OCI-LY7 (cell line): ENCODE measurements around the gene MIR17HG. TPM values are rescaled to one million over a fixed set of nuclear protein-coding genes. Genes with fewer than 3 reads are reported as not detected.
A peak's percentile ranks its signal among the peaks of the same experiment; 100 is the strongest.

Experiments used
- BruUV-seq: library from RNA; stranded (reverse); fragments of 400-500 nt; replicated peaks from 2 replicates; lab custom pipeline; 2021; lab: Mats Ljungman, UMichigan
- CTCF ChIA-PET: fragments of 300-600 bp; sonication (Branson Sonifier 250); formaldehyde crosslinking; loops from one replicate; lab custom pipeline; 2022; ENCODE audit warnings: antibody characterized with exemption; ENCODE audit not compliant: unreplicated experiment; lab: Charles Lee
- POLR2A ChIA-PET: fragments of 300-600 bp; sonication (Branson Sonifier 250); formaldehyde crosslinking; loops from one replicate; lab custom pipeline; 2022; ENCODE audit warnings: antibody characterized with exemption; lab: Charles Lee
- DNase-seq: peaks from one replicate; pipeline ENCODE4 v3.0.0-alpha.2; 2015; ENCODE audit warnings: low spot score
- H2AFZ ChIP-seq: fragments of 200-600 bp; sonication (generic), shearing (Covaris generic); 2 replicates; pipeline ENCODE4 v1.6.1; 2014; ENCODE audit warnings: mild to moderate bottlenecking, antibody characterized with exemption, low read length, moderate library complexity
- H3K27ac ChIP-seq: fragments of 200-600 bp; sonication (generic); 2 replicates; pipeline ENCODE4 v1.5.1; 2014; ENCODE audit warnings: mixed run types, low read depth, mild to moderate bottlenecking, moderate library complexity, low read length, inconsistent platforms; ENCODE audit not compliant: poor library complexity, severe bottlenecking
- H3K36me3 ChIP-seq: fragments of 200-600 bp; sonication (generic); 2 replicates; pipeline ENCODE4 v1.6.1; 2014; ENCODE audit warnings: mild to moderate bottlenecking, antibody characterized with exemption, low read length, moderate library complexity, mixed read lengths; ENCODE audit not compliant: insufficient read depth
- H3K4me1 ChIP-seq: fragments of 200-600 bp; sonication (generic); 2 replicates; pipeline ENCODE4 v1.5.1; 2014; ENCODE audit warnings: mild to moderate bottlenecking, low read length; ENCODE audit not compliant: insufficient read depth, poor library complexity, severe bottlenecking
- H3K4me2 ChIP-seq: fragments of 200-600 bp; sonication (generic); 2 replicates; pipeline ENCODE4 v1.6.1; 2014; ENCODE audit warnings: mild to moderate bottlenecking, low read length
- H3K4me3 ChIP-seq: fragments of 200-600 bp; sonication (generic); 2 replicates; pipeline ENCODE4 v1.5.1; 2014; ENCODE audit warnings: mild to moderate bottlenecking, low read depth, low read length; ENCODE audit not compliant: poor library complexity, severe bottlenecking
- H3K79me2 ChIP-seq: fragments of 200-600 bp; sonication (generic); 2 replicates; pipeline ENCODE4 v1.6.1; 2016; ENCODE audit warnings: low read depth, mild to moderate bottlenecking, low read length, moderate library complexity, mixed read lengths; ENCODE audit not compliant: insufficient read depth
- H3K9me2 ChIP-seq: fragments of 200-600 bp; sonication (generic); 2 replicates; pipeline ENCODE4 v1.6.1; 2016; ENCODE audit warnings: mild to moderate bottlenecking, low read length, mixed read lengths; ENCODE audit not compliant: insufficient read depth
- H3K9me3 ChIP-seq: fragments of 200-600 bp; sonication (generic); 2 replicates; pipeline ENCODE4 v1.6.1; 2014; ENCODE audit warnings: mild to moderate bottlenecking, mixed run types, low read length, mixed read lengths
- H4K20me1 ChIP-seq: fragments of 200-600 bp; sonication (generic); 2 replicates; pipeline ENCODE4 v1.6.1; 2014; ENCODE audit warnings: mild to moderate bottlenecking, antibody characterized with exemption, low read length, moderate library complexity, mixed read lengths; ENCODE audit not compliant: insufficient read depth
- CTCF ChIP-seq: fragments of 200-600 bp; sonication (generic); conservative IDR thresholded peaks from 2 replicates; pipeline ENCODE4 v1.5.1; 2014; ENCODE audit warnings: mild to moderate bottlenecking, antibody characterized with exemption, low read length, moderate library complexity, mixed read lengths
- EZH2phosphoT487 ChIP-seq: fragments of 200-600 bp; sonication (generic); IDR thresholded peaks from 2 replicates; pipeline ENCODE4 v1.6.1; 2018; ENCODE audit warnings: low read depth, borderline replicate concordance, mild to moderate bottlenecking, mixed run types, antibody characterized with exemption, low read length, moderate library complexity, mixed read lengths
- intact Hi-C: fragments of 100-400 bp; cut with micrococcal nuclease; formaldehyde crosslinking; loops from one replicate; pipeline ENCODE4 v1.10.0; 2022; ENCODE audit not compliant: unreplicated experiment
- total RNA-seq, 2 experiments: library from RNA; depleted of rRNA in 1 of 2; stranded (reverse); fragments of >200 nt in 1 of 2; shearing (Covaris generic) in 1 of 2; gene quantifications; 2 replicates each; pipeline ENCODE4 v1.2.3, GENCODE V29; 2014 to 2022

Gene MIR17HG
- total RNA-seq, 2 experiments from 2014 or later = 199 to 242 TPM

GRCh38 chr13:91305652-91306051 lies 41.8 kb upstream of the MIR17HG start:
- ChIA-PET POLR2A (interaction anchor here (1.0 to 6.1 kb wide), 3 partner anchors 10 to 21 kb away, joined by 5 to 57 read pairs (median 9); no protein-coding TSS in a partner anchor), CTCF (no interaction called here)
- no peak overlapping the region for H2AFZ ChIP-seq
- no TSS peak for BruUV-seq
- no peak overlapping the region for H3K27ac ChIP-seq
- peaks cover 4% of the 10 kb centered on the region; the same call in 1 of the 2 replicates for H3K9me2 ChIP-seq
- H3K9me3 ChIP-seq = 0 out of 2 replicates have a peak, but pooled peaks cover 6% of the 10 kb centered on the region
- H3K79me2 ChIP-seq = no peaks in the 10 kb centered on the region
- no peak for DNase-seq
- H3K4me2 ChIP-seq = no peak overlapping the region
- intact Hi-C loops = no loop called here
- no peak for TF ChIP-seq EZH2phosphoT487
- no peak for TF ChIP-seq CTCF
- H3K4me3 ChIP-seq = no peak overlapping the region
- H4K20me1 ChIP-seq = no peaks in the 10 kb centered on the region; the same call in 1 of the 2 replicates
- no peaks in the 10 kb centered on the region for H3K36me3 ChIP-seq
- H3K4me1 ChIP-seq = peaks cover 18% of the 10 kb centered on the region

GRCh38 chr13:91307887-91308286 lies 39.6 kb upstream of the MIR17HG start:
- Histone ChIP-seq H3K27ac (no peak overlapping the region), H2AFZ (no peak overlapping the region), H3K4me2 (no peak overlapping the region), H3K4me1 (peaks cover 7% of the 10 kb centered on the region), H3K79me2 (no peaks in the 10 kb centered on the region), H3K36me3 (no peaks in the 10 kb centered on the region), H3K4me3 (no peak overlapping the region), H4K20me1 (no peaks in the 10 kb centered on the region; the same call in 1 of the 2 replicates), H3K9me2 (peaks cover 5% of the 10 kb centered on the region; the same call in 1 of the 2 replicates), H3K9me3 (0 out of 2 replicates have a peak, but pooled peaks cover 6% of the 10 kb centered on the region)
- TF ChIP-seq CTCF = no peak
- no peak for TF ChIP-seq EZH2phosphoT487
- ChIA-PET CTCF (interaction anchor here (0.9 kb wide), 1 partner anchor 14 kb away, joined by 3 read pairs; no protein-coding TSS in a partner anchor), POLR2A (interaction anchor here (0.6 to 2.0 kb wide), 8 partner anchors 10 to 139 kb away, joined by 3 to 10 read pairs (median 4); no protein-coding TSS in a partner anchor)
- DNase-seq = no peak
- intact Hi-C loops = no loop called here
- no TSS peak for BruUV-seq

GRCh38 chr13:91308299-91308698 lies 39.2 kb upstream of the MIR17HG start:
- CTCF ChIA-PET = interaction anchor here (0.9 kb wide), 1 partner anchor 13 kb away, joined by 3 read pairs; no protein-coding TSS in a partner anchor
- Histone ChIP-seq H4K20me1 (no peaks in the 10 kb centered on the region; the same call in 1 of the 2 replicates), H3K4me1 (peaks cover 5% of the 10 kb centered on the region), H3K27ac (no peak overlapping the region), H2AFZ (no peak overlapping the region), H3K9me2 (peaks cover 5% of the 10 kb centered on the region; the same call in 1 of the 2 replicates), H3K9me3 (0 out of 2 replicates have a peak, but pooled peaks cover 6% of the 10 kb centered on the region), H3K4me3 (no peak overlapping the region), H3K36me3 (no peaks in the 10 kb centered on the region), H3K4me2 (no peak overlapping the region), H3K79me2 (no peaks in the 10 kb centered on the region)
- DNase-seq = peak; percentile 62
- POLR2A ChIA-PET = interaction anchor here (0.5 to 2.0 kb wide), 8 partner anchors 10 to 138 kb away, joined by 3 to 10 read pairs (median 4); no protein-coding TSS in a partner anchor
- no TSS peak for BruUV-seq
- TF ChIP-seq EZH2phosphoT487 (no peak), CTCF (no peak)
- intact Hi-C loops = no loop called here
